ENCODE data around the gene RUFY2.
"Not testable (repeated sequence)": the region's sequence is repeated elsewhere in the genome, so short reads cannot be mapped to it uniquely, and the experiment has no call there.

The RUFY2 gene

GRCh38 chr10:68327889-68328786 lies 78.9 kb downstream of the RUFY2 start:
- peak; percentile 49 to 52 for DNase-seq (ENCODE audit: low read depth in 2 of 2)

DNA sequence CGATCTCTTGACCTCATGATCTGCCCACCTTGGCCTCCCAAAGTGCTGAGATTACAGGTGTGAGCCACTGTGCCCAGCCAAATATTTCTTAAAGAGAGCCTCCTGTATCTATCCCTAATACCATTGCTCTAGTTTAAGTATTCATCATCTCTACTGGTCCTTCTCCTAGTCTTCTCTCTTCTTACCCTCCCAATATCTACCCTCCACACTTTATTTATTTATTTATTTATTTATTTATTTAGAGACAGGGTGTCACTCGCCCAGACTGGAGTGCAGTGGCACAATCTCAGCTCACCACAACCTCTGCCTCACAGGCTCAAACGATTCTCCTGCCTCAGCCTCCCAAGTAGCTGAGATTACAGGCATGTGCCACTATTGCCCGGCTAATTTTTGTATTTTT lies 82.7 kb downstream of the RUFY2 start:
- not testable (repeated sequence) for DNase-seq (ENCODE audit: low read depth in 2 of 2)

DNA sequence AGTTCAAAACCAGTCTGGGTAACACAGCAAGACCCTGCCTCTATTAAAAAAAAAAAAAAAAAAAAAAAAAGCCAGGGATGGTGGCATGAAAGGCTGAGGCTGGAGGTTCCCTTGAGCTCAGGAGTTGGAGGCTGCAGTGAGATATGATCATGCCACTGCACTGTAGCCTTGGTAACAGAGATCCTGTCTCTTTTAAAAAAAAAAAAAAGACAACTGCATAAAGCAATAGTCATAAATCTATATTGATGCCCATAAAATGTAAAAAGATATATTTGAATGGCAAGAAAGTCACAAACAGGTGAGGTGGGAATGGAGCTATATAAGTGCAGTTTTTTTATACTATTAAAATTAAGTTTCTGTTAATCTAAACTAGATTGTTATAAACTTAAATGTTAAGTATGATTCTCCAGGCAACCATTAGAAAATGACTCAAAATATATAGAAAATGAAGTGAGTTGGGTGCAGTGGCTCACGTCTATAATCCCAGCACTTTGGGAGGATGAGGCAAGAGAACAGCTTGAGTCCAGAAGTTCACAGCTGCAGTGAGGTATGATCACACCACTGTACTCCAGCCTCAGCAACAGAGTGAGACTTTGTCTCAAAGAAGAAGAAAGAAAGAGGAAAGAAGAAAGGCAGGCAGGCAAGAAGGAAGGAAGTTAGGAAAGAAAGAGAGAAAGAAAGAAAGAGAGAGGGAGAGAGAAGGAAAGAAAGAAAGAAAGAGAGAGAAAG lies 88.6 kb downstream of the RUFY2 start:
- DNase-seq (ENCODE audit: low read depth in 2 of 2) = no peak

- no peak for DNase-seq (ENCODE audit: low read depth in 2 of 2)
These were observed 91.5 kb downstream of the RUFY2 start for GRCh38 chr10:68315582-68315981.

DNA sequence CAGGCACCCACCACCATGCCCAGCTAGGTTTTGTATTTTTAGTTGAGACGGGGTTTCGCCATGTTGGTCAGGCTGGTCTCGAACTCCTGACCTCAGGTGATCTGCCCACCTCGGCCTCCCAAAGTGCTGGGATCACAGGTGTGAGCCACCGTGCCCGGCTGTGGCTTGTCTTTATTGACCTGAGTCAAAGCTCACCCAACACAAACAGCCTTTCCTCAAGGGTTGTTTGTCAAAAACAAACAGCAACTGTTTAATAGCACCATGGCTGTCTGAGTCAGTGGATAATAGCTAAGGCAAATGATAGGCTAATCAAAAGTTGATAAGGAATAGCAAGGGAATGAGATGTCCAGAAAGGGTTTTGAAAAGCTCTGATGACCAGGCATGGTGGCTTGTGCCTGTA lies 92.1 kb downstream of the RUFY2 start:
- not testable (repeated sequence) for DNase-seq (ENCODE audit: low read depth in 2 of 2)

GRCh38 chr10:68310531-68310930 lies 96.5 kb downstream of the RUFY2 start:
- no peak for DNase-seq (ENCODE audit: low read depth in 2 of 2)

DNA sequence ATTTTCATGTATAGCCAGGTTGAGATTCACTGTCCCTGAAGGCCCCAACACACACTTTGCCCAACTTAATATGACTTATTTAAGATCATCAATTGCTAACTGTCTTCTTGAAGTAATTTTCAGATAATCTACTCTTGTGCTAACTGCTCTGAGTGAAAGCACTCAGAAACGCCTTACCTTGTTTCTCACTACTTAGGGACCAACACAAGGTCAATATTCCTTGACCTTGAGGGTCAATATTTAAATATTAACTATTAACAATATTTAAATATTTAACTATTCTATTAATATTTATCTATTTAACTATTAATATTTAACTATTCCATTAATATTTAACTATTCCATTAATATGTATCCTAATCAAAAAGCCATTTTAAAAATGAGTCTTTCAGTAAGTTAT lies 101.2 kb downstream of the RUFY2 start:
- DNase-seq (ENCODE audit: low read depth in 2 of 2) = no peak

DNA sequence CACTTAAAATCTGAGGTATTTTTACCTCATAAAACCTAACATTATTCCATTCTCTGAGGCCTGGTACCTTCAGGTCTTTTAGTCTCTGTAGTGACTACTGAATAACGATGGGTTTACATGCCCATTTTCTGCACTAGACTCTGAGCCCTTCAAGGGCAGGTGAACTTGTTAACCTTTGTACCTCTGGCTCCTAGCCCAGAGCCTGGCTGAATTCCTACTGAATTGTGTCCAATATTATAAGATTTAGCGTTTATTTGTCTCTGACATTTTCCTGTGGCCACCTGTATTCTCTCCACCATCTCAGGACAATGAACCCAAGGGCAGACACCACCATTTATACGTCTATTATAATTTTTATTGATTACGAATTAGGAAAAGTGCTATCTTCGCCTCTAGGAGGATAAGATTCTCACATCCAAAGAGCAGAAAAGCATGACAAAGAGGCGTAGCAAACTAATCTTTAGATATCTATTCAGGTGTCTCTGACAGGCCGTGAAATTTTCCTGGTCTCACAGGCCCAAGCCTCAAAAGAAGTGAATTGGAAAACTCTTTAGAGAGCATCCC lies 103.1 kb downstream of the RUFY2 start:
- DNase-seq (ENCODE audit: low read depth in 2 of 2) = no peak

DNA sequence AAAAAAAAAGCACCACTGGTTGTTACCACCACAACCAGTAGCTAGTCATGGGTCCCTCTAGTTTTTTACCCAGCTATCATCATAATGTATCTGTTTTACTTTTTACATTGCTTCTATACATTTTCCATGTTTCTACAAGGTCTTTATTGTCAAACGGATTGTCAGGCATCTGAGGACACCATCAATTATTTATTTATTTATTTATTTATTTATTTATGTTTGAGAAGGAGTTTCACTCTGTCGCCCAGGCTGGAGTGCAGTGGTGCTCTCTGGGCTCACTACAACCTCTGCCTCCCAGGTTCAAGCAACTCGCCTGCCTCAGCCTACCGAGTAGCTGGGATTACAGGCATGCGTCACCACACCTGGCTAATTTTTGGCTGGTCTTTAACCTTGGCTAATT lies 104.2 kb downstream of the RUFY2 start:
- no peak for DNase-seq (ENCODE audit: low read depth in 2 of 2)

GRCh38 chr10:68302503-68302823 lies 104.6 kb downstream of the RUFY2 start:
- no peak for DNase-seq (ENCODE audit: low read depth in 2 of 2)

- peak; percentile 36 to 39 for DNase-seq (ENCODE audit: low read depth in 2 of 2)
These were observed 105.1 kb downstream of the RUFY2 start for GRCh38 chr10:68301790-68302502.

- no peak for DNase-seq (ENCODE audit: low read depth in 2 of 2)
These were observed 105.8 kb downstream of the RUFY2 start for GRCh38 chr10:68301301-68301700.

- peak; percentile 44 to 49 for DNase-seq (ENCODE audit: low read depth in 2 of 2)
These were observed 110.0 kb downstream of the RUFY2 start for GRCh38 chr10:68296843-68297663.
